Uterus (tissue), 4 donors: ENCODE data around the gene TRIM74. TPM values are rescaled to one million over a fixed set of nuclear protein-coding genes. Genes with fewer than 3 reads are reported as not detected.
"Not testable (repeated sequence)": the region's sequence is repeated elsewhere in the genome, so short reads cannot be mapped to it uniquely, and the experiment has no call there.

ENCODE experiments used
- DNase-seq, 2 donors: peaks; one replicate each; pipeline ENCODE4 v3.0.0-alpha.2; 2019 to 2020
- H3K27ac ChIP-seq, 2 donors: fragments of 200-600 bp; sonication (generic); 1 replicate in 1 of 2; 2 replicates in 1 of 2; pipeline ENCODE4 v1.5.1; 2016 to 2018
- H3K27me3 ChIP-seq, 2 donors: fragments of 200-600 bp; sonication (generic); one replicate each; pipeline ENCODE4 v1.5.1; 2018 to 2019; ENCODE audit warnings: control low read depth in 1 of 2
- H3K36me3 ChIP-seq, 2 donors: fragments of 200-600 bp; sonication (generic); one replicate each; pipeline ENCODE4 v1.5.1; 2019; ENCODE audit warnings: control low read depth in 1 of 2
- H3K4me1 ChIP-seq, 2 donors: fragments of 200-600 bp; sonication (generic); one replicate each; pipeline ENCODE4 v1.5.1; 2018 to 2019; ENCODE audit warnings: control low read depth in 1 of 2
- H3K4me3 ChIP-seq, 2 donors: fragments of 200-600 bp; sonication (generic); 1 replicate in 1 of 2; 2 replicates in 1 of 2; pipeline ENCODE4 v1.5.1; 2018 to 2019; ENCODE audit warnings: mild to moderate bottlenecking in 1 of 2
- H3K9me3 ChIP-seq, 2 donors: fragments of 200-600 bp; sonication (generic); one replicate each; pipeline ENCODE4 v1.5.1; 2019; ENCODE audit warnings: control low read depth in 1 of 2
- POLR2A ChIP-seq, 2 donors: fragments of 450-650 bp; IDR thresholded peaks; one replicate each; pipeline ENCODE4 v1.6.1; 2016; ENCODE audit warnings: antibody characterized with exemption in 2 of 2, mild to moderate bottlenecking in 1 of 2, moderate library complexity in 1 of 2
- intact Hi-C: fragments of 100-400 bp; cut with DNase I; formaldehyde crosslinking; loops from one replicate; pipeline ENCODE4 v1.15.1; 2023; ENCODE audit warnings: low total_unique reads
- total RNA-seq, 4 donors: library from RNA; depleted of rRNA in 3 of 4; stranded (reverse); fragments of >200 nt in 3 of 4; gene quantifications; one replicate each; pipeline versions ENCODE4 v1.1.0 to v1.2.4, GENCODE V29; 2014 to 2023
- donor health status: DM: yes; HTN: yes; CAD: no.

Gene TRIM74
- total RNA-seq: 1 to 10 TPM in 2 of 4 donors, not detected in 2; 1.7 to 2.9 TPM

GRCh38 chr7:72968980-72969516 is at the start of gene TRIM74:
Gene TRIM74, minus strand, starts transcription at chr7:72969466. Its CDS starts 3,309 bp downstream, at chr7:72966157.
- DNase-seq, H3K4me1 ChIP-seq, H3K36me3 ChIP-seq, H3K4me3 ChIP-seq, H3K27ac ChIP-seq, intact Hi-C loops, H3K27me3 ChIP-seq, H3K9me3 ChIP-seq: not testable (repeated sequence)

GRCh38 chr7:73006491-73006890 is 37.2 kb upstream of the TRIM74 start:
- intact Hi-C loops, H3K4me1 ChIP-seq, H3K9me3 ChIP-seq, H3K36me3 ChIP-seq, DNase-seq, H3K27me3 ChIP-seq: not testable (repeated sequence)
- Histone ChIP-seq H3K4me3 (peak overlapping the region in 1 of 2 donors; percentile 30), H3K27ac (peak overlapping the region in 1 of 2 donors; percentile 66)

GRCh38 chr7:73005693-73006447 is 36.6 kb upstream of the TRIM74 start:
- Histone ChIP-seq H3K4me3 (peak overlapping the region; percentile 63 to 83), H3K27ac (peak overlapping the region; percentile 88)
- TF ChIP-seq POLR2A (IDR thresholded peaks at IDR 0.05): peak; percentile 70 to 75
- peak; percentile 88 to 89 for DNase-seq
- H3K27me3 ChIP-seq, H3K36me3 ChIP-seq, intact Hi-C loops, H3K9me3 ChIP-seq, H3K4me1 ChIP-seq: not testable (repeated sequence)

- intact Hi-C loops, H3K4me1 ChIP-seq, H3K9me3 ChIP-seq, H3K36me3 ChIP-seq, H3K27me3 ChIP-seq: not testable (repeated sequence)
- peak overlapping the region; percentile 88 for H3K27ac ChIP-seq
- DNase-seq: peak; percentile 56 to 76
- H3K4me3 ChIP-seq: peak overlapping the region; percentile 63 to 83
Measured at GRCh38 chr7:73005356-73005692, 36.1 kb upstream of the TRIM74 start.

GRCh38 chr7:72997887-72998468 is 28.7 kb upstream of the TRIM74 start:
- H3K27me3 ChIP-seq, H3K36me3 ChIP-seq, H3K9me3 ChIP-seq, H3K27ac ChIP-seq, H3K4me1 ChIP-seq, DNase-seq, H3K4me3 ChIP-seq, intact Hi-C loops: not testable (repeated sequence)

GRCh38 chr7:72997447-72997846 is 28.2 kb upstream of the TRIM74 start:
- H3K4me3 ChIP-seq, H3K9me3 ChIP-seq, H3K4me1 ChIP-seq, DNase-seq, H3K36me3 ChIP-seq, H3K27ac ChIP-seq, intact Hi-C loops, H3K27me3 ChIP-seq: not testable (repeated sequence)

DNA sequence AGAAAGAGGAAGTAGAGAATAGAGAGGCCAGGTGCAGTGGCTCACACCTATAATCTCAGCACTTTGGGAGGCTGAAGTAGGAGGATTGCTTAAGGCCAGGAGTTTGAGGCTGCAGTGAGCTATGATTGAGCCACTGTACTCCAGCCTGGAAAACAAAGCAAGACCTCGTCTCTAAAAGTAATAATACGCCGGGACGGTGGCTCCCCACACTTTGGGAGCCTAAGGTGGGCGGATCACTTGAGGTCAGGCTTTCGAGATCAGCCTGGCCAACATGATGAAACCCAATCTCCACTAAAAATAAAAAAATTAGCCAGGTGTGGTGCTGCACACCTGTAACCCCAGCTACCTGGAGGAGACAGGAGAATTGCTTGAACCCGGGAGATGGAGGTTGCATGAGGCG is 26.2 kb upstream of the TRIM74 start:
- H3K27ac ChIP-seq, H3K9me3 ChIP-seq, intact Hi-C loops, H3K4me1 ChIP-seq, H3K36me3 ChIP-seq, DNase-seq, H3K4me3 ChIP-seq, H3K27me3 ChIP-seq: not testable (repeated sequence)

DNA sequence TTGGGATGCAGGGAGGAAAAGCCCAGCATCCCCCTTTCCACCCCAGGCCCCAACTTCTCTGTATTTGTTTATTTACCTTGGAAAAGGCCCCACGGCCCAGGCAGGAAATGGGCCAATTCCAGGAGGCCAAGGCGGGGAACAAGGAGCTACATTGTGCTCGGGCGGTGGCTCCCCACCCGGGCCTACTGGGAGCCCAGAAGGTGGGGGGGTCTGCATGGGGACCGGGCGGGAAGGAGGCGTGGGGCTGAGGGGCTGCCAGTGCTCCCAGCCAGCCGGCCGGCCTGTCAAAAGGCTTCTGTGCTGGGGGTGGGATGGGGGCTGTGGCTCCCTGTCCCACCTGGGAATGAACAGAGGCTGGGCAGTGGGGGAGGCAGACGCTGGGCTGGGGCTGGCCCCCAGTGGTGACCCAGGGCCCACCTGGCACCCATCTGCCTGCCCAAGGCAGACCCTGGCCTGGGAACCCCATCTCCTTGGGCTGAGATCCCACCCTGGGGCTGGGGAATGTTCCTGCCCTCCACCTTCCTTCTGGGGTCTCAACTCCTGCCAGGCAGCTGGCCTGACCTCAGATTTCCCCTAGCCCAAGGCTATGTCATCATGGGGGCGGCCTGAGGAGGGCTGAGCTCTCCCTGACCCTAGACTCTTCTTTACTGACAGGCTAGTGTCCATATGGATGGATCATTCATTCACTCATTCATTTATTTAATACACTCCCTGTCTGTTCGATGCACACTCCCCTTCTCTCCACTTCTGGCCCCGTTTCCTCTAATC is 21.1 kb upstream of the TRIM74 start:
- DNase-seq, H3K36me3 ChIP-seq, intact Hi-C loops, H3K4me1 ChIP-seq, H3K27ac ChIP-seq, H3K9me3 ChIP-seq, H3K27me3 ChIP-seq, H3K4me3 ChIP-seq: not testable (repeated sequence)

- H3K9me3 ChIP-seq, H3K27ac ChIP-seq, H3K4me1 ChIP-seq, H3K4me3 ChIP-seq, DNase-seq, intact Hi-C loops, H3K27me3 ChIP-seq, H3K36me3 ChIP-seq: not testable (repeated sequence)
Measured at GRCh38 chr7:72982084-72982483, 12.8 kb upstream of the TRIM74 start.

- DNase-seq, H3K27ac ChIP-seq, H3K4me1 ChIP-seq, H3K4me3 ChIP-seq, H3K27me3 ChIP-seq, intact Hi-C loops, H3K36me3 ChIP-seq, H3K9me3 ChIP-seq: not testable (repeated sequence)
Measured at GRCh38 chr7:72980382-72980781, 11.1 kb upstream of the TRIM74 start.

- intact Hi-C loops, H3K4me3 ChIP-seq, H3K36me3 ChIP-seq, H3K4me1 ChIP-seq, H3K27ac ChIP-seq, H3K27me3 ChIP-seq, DNase-seq, H3K9me3 ChIP-seq: not testable (repeated sequence)
Measured at GRCh38 chr7:72976434-72976833, 7.2 kb upstream of the TRIM74 start.

DNA sequence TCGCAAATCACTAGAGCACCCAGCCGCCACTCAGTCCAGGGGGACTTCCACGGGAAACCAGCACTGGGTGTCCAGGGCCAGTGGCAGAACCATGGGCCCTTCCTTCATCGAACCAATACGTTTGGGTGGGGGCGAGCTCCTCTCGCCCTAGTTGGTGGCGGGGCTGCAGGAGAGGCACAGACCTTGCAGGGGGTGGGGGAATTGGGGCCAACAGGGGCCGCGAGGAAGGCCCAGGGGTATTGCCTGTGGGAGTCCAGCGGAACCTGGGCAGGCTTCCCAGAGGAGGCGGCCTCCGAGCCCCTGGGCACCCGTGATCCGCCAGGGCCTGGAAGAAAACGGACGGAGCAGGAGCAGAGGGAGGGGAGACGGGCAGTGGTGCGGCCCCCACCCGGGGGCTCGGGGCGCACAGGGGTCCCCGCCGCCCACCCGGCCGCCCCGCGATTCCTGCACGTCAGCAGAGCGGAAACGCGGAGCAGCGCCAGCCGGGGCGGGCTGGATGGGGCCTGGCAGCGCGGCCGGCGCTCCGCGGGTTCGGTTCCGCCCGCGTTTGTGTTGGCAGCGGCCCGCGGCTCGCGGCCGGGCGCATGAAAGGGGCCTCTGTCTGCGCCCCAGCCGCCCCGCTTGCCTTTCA is 6.5 kb upstream of the TRIM74 start:
- H3K27ac ChIP-seq, H3K4me1 ChIP-seq, DNase-seq, H3K36me3 ChIP-seq, intact Hi-C loops, H3K9me3 ChIP-seq, H3K27me3 ChIP-seq, H3K4me3 ChIP-seq: not testable (repeated sequence)

- H3K27me3 ChIP-seq, H3K27ac ChIP-seq, DNase-seq, H3K4me3 ChIP-seq, intact Hi-C loops, H3K36me3 ChIP-seq, H3K9me3 ChIP-seq, H3K4me1 ChIP-seq: not testable (repeated sequence)
Measured at GRCh38 chr7:72974781-72975180, 5.5 kb upstream of the TRIM74 start.
